H1 (cell line): ENCODE data around the gene PCDH9. TPM values are rescaled to one million over a fixed set of nuclear protein-coding genes. Genes with fewer than 3 reads are reported as not detected.

Experiments used
- CTCF ChIA-PET: fragments of 300-600 bp; sonication (Branson Sonifier 250); formaldehyde crosslinking; loops from one replicate; lab custom pipeline; 2021; ENCODE audit not compliant: partially characterized antibody; lab: Charles Lee
- POLR2A ChIA-PET: fragments of 300-600 bp; sonication (Branson Sonifier 250); formaldehyde crosslinking; loops from one replicate; lab custom pipeline; 2021; ENCODE audit warnings: inconsistent platforms; ENCODE audit not compliant: partially characterized antibody; lab: Charles Lee
- DNase-seq, 2 experiments: peaks; one replicate each; pipeline versions ENCODE4 v3.0.0 to v3.0.0-alpha.2; 2010 to 2022; ENCODE audit warnings: low spot score in 2 of 2, low read depth in 1 of 2, mixed read lengths in 1 of 2
- FAIRE-seq: peaks from 2 replicates; lab custom pipeline; 2011; peaks lifted over from hg19 to GRCh38; lab: Jason Lieb, UNC
- H2AFZ ChIP-seq: 2 replicates; pipeline ENCODE4 v1.8.1; 2012; ENCODE audit warnings: low read length, inconsistent platforms
- H2AK5ac ChIP-seq: 2 replicates; pipeline ENCODE4 v1.6.1; 2013; ENCODE audit warnings: low read depth, low read length
- H2BK120ac ChIP-seq: replicated peaks from 2 replicates; pipeline ENCODE3; 2013; ENCODE audit warnings: low read depth, low read length, inconsistent platforms
- H2BK12ac ChIP-seq: 2 replicates; pipeline ENCODE4 v1.6.1; 2013; ENCODE audit warnings: low read depth, low read length
- H2BK15ac ChIP-seq: 2 replicates; pipeline ENCODE4 v1.6.1; 2013; ENCODE audit warnings: low read length
- H2BK20ac ChIP-seq: 2 replicates; pipeline ENCODE4 v1.6.1; 2013; ENCODE audit warnings: low read length
- H2BK5ac ChIP-seq: 2 replicates; pipeline ENCODE4 v1.6.1; 2013; ENCODE audit warnings: low read depth, low read length
- H3K14ac ChIP-seq: 2 replicates; pipeline ENCODE4 v1.6.1; 2013; ENCODE audit warnings: inconsistent platforms; ENCODE audit not compliant: insufficient read length
- H3K18ac ChIP-seq: 2 replicates; pipeline ENCODE4 v1.6.1; 2013; ENCODE audit warnings: low read length; ENCODE audit errors: extremely low read depth
- H3K23ac ChIP-seq: 2 replicates; pipeline ENCODE4 v1.6.1; 2013; ENCODE audit warnings: inconsistent platforms; ENCODE audit not compliant: insufficient read length
- H3K23me2 ChIP-seq: 2 replicates; pipeline ENCODE4 v1.6.1; 2013; ENCODE audit warnings: low read depth, low read length
- H3K27ac ChIP-seq: 2 replicates; pipeline ENCODE4 v1.6.1; 2011; ENCODE audit warnings: low read depth, low read length, inconsistent platforms
- H3K27me3 ChIP-seq, 4 experiments: replicated peaks in 1 of 4; 1 replicate in 1 of 4; 2 replicates in 3 of 4; pipeline versions ENCODE4 v1.6.1 to v1.8.1; 2011 to 2013; ENCODE audit warnings: low read length in 3 of 4, mild to moderate bottlenecking in 3 of 4, inconsistent platforms in 2 of 4, mixed read lengths in 2 of 4, moderate library complexity in 1 of 4; ENCODE audit not compliant: control insufficient read depth in 3 of 4, insufficient read depth in 3 of 4; ENCODE audit errors: extremely low read depth in 1 of 4
- H3K36me3 ChIP-seq, 4 experiments: 2 replicates each; pipeline versions ENCODE4 v1.6.1 to v1.8.1; 2011 to 2013; ENCODE audit warnings: mild to moderate bottlenecking in 4 of 4, low read length in 3 of 4, moderate library complexity in 2 of 4, control low read depth in 1 of 4, inconsistent platforms in 1 of 4; ENCODE audit not compliant: insufficient read depth in 4 of 4, control insufficient read depth in 2 of 4
- H3K4ac ChIP-seq: replicated peaks from 2 replicates; pipeline ENCODE3; 2013; ENCODE audit warnings: low read length, low read depth, mixed read lengths, inconsistent platforms; ENCODE audit not compliant: insufficient read length
- H3K4me1 ChIP-seq, 4 experiments: replicated peaks in 1 of 4; 1 replicate in 1 of 4; 2 replicates in 3 of 4; pipeline versions ENCODE4 v1.6.1 to v1.8.1; 2011 to 2013; ENCODE audit warnings: low read length in 3 of 4, inconsistent platforms in 2 of 4, mixed read lengths in 1 of 4; ENCODE audit not compliant: insufficient read depth in 4 of 4, control insufficient read depth in 3 of 4
- H3K4me2 ChIP-seq, 2 experiments: 2 replicates each; pipeline versions ENCODE4 v1.6.1 to v1.8.1; 2011 to 2013; ENCODE audit warnings: low read depth in 2 of 2, low read length in 2 of 2, control low read depth in 1 of 2, inconsistent platforms in 1 of 2, mild to moderate bottlenecking in 1 of 2; ENCODE audit not compliant: insufficient read depth in 1 of 2
- H3K4me3 ChIP-seq, 4 experiments: fragments of 200-600, 300-600 bp in 1 of 4; sonication (generic), shearing (Covaris generic), sonication (Bioruptor Twin) in 1 of 4; 2 replicates each; pipeline versions ENCODE4 v1.5.1 to v1.8.1; 2011 to 2016; ENCODE audit warnings: low read length in 4 of 4, low read depth in 3 of 4, control low read depth in 2 of 4, inconsistent platforms in 2 of 4, mild to moderate bottlenecking in 2 of 4, mixed read lengths in 1 of 4, moderate library complexity in 1 of 4; ENCODE audit not compliant: insufficient read depth in 2 of 4; ENCODE audit errors: extremely low read depth in 1 of 4
- H3K56ac ChIP-seq: replicated peaks from 2 replicates; pipeline ENCODE3; 2013; ENCODE audit warnings: low read depth, mild to moderate bottlenecking, mixed read lengths, low read length, inconsistent platforms; ENCODE audit not compliant: insufficient read length
- H3K79me1 ChIP-seq: 2 replicates; pipeline ENCODE4 v1.6.1; 2013; ENCODE audit warnings: low read depth, low read length, control low read depth
- H3K79me2 ChIP-seq, 2 experiments: 2 replicates each; pipeline versions ENCODE4 v1.6.1 to v1.8.1; 2012 to 2013; ENCODE audit warnings: low read length in 2 of 2, mild to moderate bottlenecking in 2 of 2, inconsistent platforms in 1 of 2; ENCODE audit not compliant: insufficient read depth in 2 of 2, control insufficient read depth in 1 of 2
- H3K9ac ChIP-seq, 4 experiments: replicated peaks in 1 of 4; 1 replicate in 1 of 4; 2 replicates in 3 of 4; pipeline versions ENCODE4 v1.6.1 to v1.8.1; 2011 to 2013; ENCODE audit warnings: low read depth in 3 of 4, low read length in 3 of 4, control low read depth in 2 of 4, mild to moderate bottlenecking in 2 of 4, moderate library complexity in 2 of 4, inconsistent platforms in 1 of 4; ENCODE audit errors: extremely low read depth in 1 of 4
- H3K9me3 ChIP-seq, 2 experiments: 2 replicates each; pipeline versions ENCODE4 v1.6.1 to v1.8.1; 2012 to 2013; ENCODE audit warnings: mild to moderate bottlenecking in 2 of 2, moderate library complexity in 2 of 2, control low read depth in 1 of 2, inconsistent platforms in 1 of 2, low read depth in 1 of 2, low read length in 1 of 2, mixed read lengths in 1 of 2; ENCODE audit not compliant: insufficient read depth in 2 of 2
- H4K20me1 ChIP-seq, 2 experiments: replicated peaks in 1 of 2; 2 replicates each; pipeline versions ENCODE3 to v1.8.1; 2011 to 2013; ENCODE audit warnings: inconsistent platforms in 2 of 2, low read length in 2 of 2, mild to moderate bottlenecking in 1 of 2; ENCODE audit not compliant: insufficient read depth in 2 of 2, control insufficient read depth in 1 of 2
- H4K5ac ChIP-seq: 2 replicates; pipeline ENCODE4 v1.6.1; 2013; ENCODE audit warnings: low read length, low read depth, mixed read lengths, inconsistent platforms; ENCODE audit not compliant: insufficient read length
- H4K8ac ChIP-seq: 2 replicates; pipeline ENCODE4 v1.8.0; 2013; ENCODE audit warnings: mild to moderate bottlenecking, moderate library complexity, low read length, inconsistent platforms; ENCODE audit not compliant: insufficient read depth; ENCODE audit errors: extremely low read depth
- H4K91ac ChIP-seq: replicated peaks from 2 replicates; pipeline ENCODE3; 2013; ENCODE audit warnings: low read length, mixed read lengths, inconsistent platforms; ENCODE audit not compliant: insufficient read length
- ATF2 ChIP-seq: IDR thresholded peaks from 2 replicates; pipeline ENCODE4 v1.6.1; 2012; ENCODE audit warnings: low read length, inconsistent platforms
- CBX8 ChIP-seq: fragments of 300-800, 300-1000 bp; sonication (generic); IDR thresholded peaks from 2 replicates; pipeline ENCODE4 v1.7.1; 2016; ENCODE audit warnings: low read depth, low read length, borderline replicate concordance
- EGR1 ChIP-seq: IDR thresholded peaks from 2 replicates; pipeline ENCODE4 v1.6.1; 2011; ENCODE audit warnings: low read depth, low read length, borderline replicate concordance
- HDAC6 ChIP-seq: IDR thresholded peaks from one replicate; pipeline ENCODE4 v1.7.1; 2012; ENCODE audit warnings: low read depth, mild to moderate bottlenecking, inconsistent platforms, low read length, moderate library complexity
- JUN ChIP-seq: IDR thresholded peaks from 2 replicates; pipeline ENCODE4 v1.6.1; 2011; ENCODE audit warnings: low read depth, mild to moderate bottlenecking, improper control_type of control experiment, low read length
- KDM4A ChIP-seq: IDR thresholded peaks from one replicate; pipeline ENCODE4 v1.7.1; 2012; ENCODE audit warnings: low read depth, mild to moderate bottlenecking, moderate library complexity, low read length, inconsistent platforms; ENCODE audit not compliant: severe bottlenecking
- POLR2A ChIP-seq, 2 experiments: IDR thresholded peaks; 1 replicate in 1 of 2; 2 replicates in 1 of 2; pipeline ENCODE4 v1.6.1; 2011; ENCODE audit warnings: low read depth in 2 of 2, low read length in 2 of 2, mild to moderate bottlenecking in 2 of 2; ENCODE audit errors: control extremely low read depth in 1 of 2
- RAD21 ChIP-seq, 2 experiments: IDR thresholded peaks in 1 of 2; conservative IDR thresholded peaks in 1 of 2; 2 replicates each; pipeline ENCODE4 v1.6.1; 2011; ENCODE audit warnings: low read depth in 2 of 2, low read length in 2 of 2, improper control_type of control experiment in 1 of 2, inconsistent platforms in 1 of 2, mild to moderate bottlenecking in 1 of 2, moderate library complexity in 1 of 2
- SIX5 ChIP-seq: IDR thresholded peaks from 2 replicates; pipeline ENCODE4 v1.6.1; 2011; ENCODE audit warnings: mild to moderate bottlenecking, low read depth, low read length
- WGBS, 2 experiments: shearing (Covaris generic) in 1 of 2; methylation state at CpG; one replicate each; pipeline versions ENCODE4 v1.1.6 to v1.1.7; 2013 to 2015; ENCODE audit warnings: low lambda C conversion rate in 2 of 2, mixed read lengths in 2 of 2, inconsistent platforms in 1 of 2, low coverage in 1 of 2, missing lambda C conversion rate in 1 of 2; ENCODE audit not compliant: insufficient replicate concordance in 2 of 2, insufficient coverage in 1 of 2, insufficient read length in 1 of 2; ENCODE audit errors: extremely low coverage in 1 of 2, missing lambda C conversion rate in 1 of 2; 5-methylcytosine and 5-hydroxymethylcytosine counted together
- polyA plus RNA-seq, 7 experiments: library from polyadenylated mRNA; depleted of rRNA in 3 of 7; stranded (reverse) in 5 of 7; unstranded in 2 of 7; fragments of >200 nt in 5 of 7; fragments of 200-250 nt in 2 of 7; gene quantifications; 1 replicate in 5 of 7; 2 replicates in 1 of 7; 4 replicates in 1 of 7; pipeline versions ENCODE4 v1.2.1 to v1.2.3, GENCODE V29; 2011 to 2013; ENCODE audit warnings: missing spikeins in 2 of 7, mixed read lengths in 2 of 7
- total RNA-seq: library from RNA; stranded (reverse); fragmentation: NEBNext Ultra II Directional; extraction: Animal tissue kit (Norgen Biotek cat#: 25700); gene quantifications from 2 replicates; pipeline ENCODE4 v1.2.1, GENCODE V29; 2021
- TF ChIP-seq, protein P1 (sequence below): IDR thresholded peaks from 2 replicates; pipeline ENCODE4 v1.6.1; 2011; ENCODE audit warnings: low read length, improper control_type of control experiment

The PCDH9 gene
- total and polyA plus RNA-seq, 2 of the 8 experiments (the other 6 are each of a cell fraction or from before 2014, with no cell fraction given) = 0.12 to 0.60 TPM

DNA sequence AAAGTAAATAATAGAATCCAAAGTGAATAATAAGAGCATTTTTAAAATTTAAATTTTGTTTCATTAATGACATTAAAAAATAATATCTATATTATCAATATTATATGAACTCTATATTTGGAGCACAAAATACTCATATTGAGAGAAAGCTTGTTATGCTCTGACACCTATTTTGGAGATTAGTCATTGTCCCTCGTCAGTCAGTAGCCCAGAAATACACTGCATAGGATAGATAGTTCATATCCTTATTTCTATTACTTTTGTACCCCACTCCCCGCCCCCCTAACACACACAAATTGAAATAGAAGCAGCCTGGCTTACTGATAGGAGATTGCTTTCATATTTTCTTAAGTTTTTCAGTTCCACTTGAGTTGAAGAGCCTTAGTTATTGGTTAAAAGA is 652.8 kb downstream of the PCDH9 start:
- H2BK120ac ChIP-seq = no peak overlapping the region
- H3K18ac ChIP-seq = no peak overlapping the region
- H4K8ac ChIP-seq = no peak overlapping the region
- H3K23ac ChIP-seq = no peak overlapping the region
- no peak overlapping the region for H2AK5ac ChIP-seq
- no peak overlapping the region for H3K4me3 ChIP-seq
- H3K36me3 ChIP-seq = no peaks in the 10 kb centered on the region
- FAIRE-seq (no peak), DNase-seq (no peak)
- no peak overlapping the region for H3K14ac ChIP-seq
- no peak overlapping the region for H2BK20ac ChIP-seq
- no peak overlapping the region for H4K5ac ChIP-seq
- no peak overlapping the region for H3K4ac ChIP-seq
- H3K9me3 ChIP-seq = no peaks in the 10 kb centered on the region
- ChIA-PET CTCF (no interaction called here), POLR2A (no interaction called here)
- H3K4me1 ChIP-seq = peaks cover 0 to 3% (median 0%) of the 10 kb centered on the region in 4 experiments; a peak in 1 of 7 replicates
- H3K4me2 ChIP-seq = no peak overlapping the region
- H4K91ac ChIP-seq = no peak overlapping the region
- no peak overlapping the region for H3K56ac ChIP-seq
- H3K27me3 ChIP-seq = no peaks in the 10 kb centered on the region
- no peak overlapping the region for H2BK15ac ChIP-seq
- no peak overlapping the region for H2BK12ac ChIP-seq
- H3K79me1 ChIP-seq = no peaks in the 10 kb centered on the region
- TF ChIP-seq, protein P1, sequence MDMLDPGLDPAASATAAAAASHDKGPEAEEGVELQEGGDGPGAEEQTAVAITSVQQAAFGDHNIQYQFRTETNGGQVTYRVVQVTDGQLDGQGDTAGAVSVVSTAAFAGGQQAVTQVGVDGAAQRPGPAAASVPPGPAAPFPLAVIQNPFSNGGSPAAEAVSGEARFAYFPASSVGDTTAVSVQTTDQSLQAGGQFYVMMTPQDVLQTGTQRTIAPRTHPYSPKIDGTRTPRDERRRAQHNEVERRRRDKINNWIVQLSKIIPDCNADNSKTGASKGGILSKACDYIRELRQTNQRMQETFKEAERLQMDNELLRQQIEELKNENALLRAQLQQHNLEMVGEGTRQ = no peak
- TF ChIP-seq JUN (no peak), POLR2A (IDR thresholded peaks at IDR 0.05; ENCODE audit: control extremely low read depth in 1 of 2, low read depth in 2 of 2, low read length in 2 of 2) (no peak), HDAC6 (no peak), EGR1 (no peak), ATF2 (no peak), KDM4A (no peak), CBX8 (no peak), RAD21 (IDR thresholded peaks at IDR 0.05 in 1 of 2, conservative IDR thresholded peaks at IDR 0.05 in 1 of 2; ENCODE audit: low read depth in 2 of 2, low read length in 2 of 2) (no peak), SIX5 (no peak)
- H3K27ac ChIP-seq = no peak overlapping the region
- no peaks in the 10 kb centered on the region for H3K79me2 ChIP-seq
- no peak overlapping the region for H2AFZ ChIP-seq
- H4K20me1 ChIP-seq = no peaks in the 10 kb centered on the region
- H3K23me2 ChIP-seq = no peaks in the 10 kb centered on the region
- H3K9ac ChIP-seq = no peak overlapping the region
- H2BK5ac ChIP-seq = no peak overlapping the region
- WGBS, 2 experiments = 100% methylated on average over 2 of the region's 2 CpGs; no CpG with 5 or more reads in 1 of the 2 experiments
